GM21737 (cell line): Measurements from ENCODE around the gene HID1.

Experiments used
- ATAC-seq: cut with Tn5 transposase; IDR thresholded peaks from one replicate; pipeline ENCODE4 v1.9.1; 2021; ENCODE audit warnings: mild to moderate bottlenecking, moderate library complexity; ENCODE audit not compliant: unreplicated experiment

HID1 gene

GRCh38 chr17:74901353-74902135 lies 71.0 kb downstream of the HID1 start:
- no peak for ATAC-seq
